ENCODE data around the gene CLN6. TPM values are rescaled to one million over a fixed set of nuclear protein-coding genes. Genes with fewer than 3 reads are reported as not detected.
"Not testable (repeated sequence)": the region's sequence is repeated elsewhere in the genome, so short reads cannot be mapped to it uniquely, and the experiment has no call there.

The CLN6 gene
- total RNA-seq, 1 donor from 2014 or later, result 43.0 TPM

DNA sequence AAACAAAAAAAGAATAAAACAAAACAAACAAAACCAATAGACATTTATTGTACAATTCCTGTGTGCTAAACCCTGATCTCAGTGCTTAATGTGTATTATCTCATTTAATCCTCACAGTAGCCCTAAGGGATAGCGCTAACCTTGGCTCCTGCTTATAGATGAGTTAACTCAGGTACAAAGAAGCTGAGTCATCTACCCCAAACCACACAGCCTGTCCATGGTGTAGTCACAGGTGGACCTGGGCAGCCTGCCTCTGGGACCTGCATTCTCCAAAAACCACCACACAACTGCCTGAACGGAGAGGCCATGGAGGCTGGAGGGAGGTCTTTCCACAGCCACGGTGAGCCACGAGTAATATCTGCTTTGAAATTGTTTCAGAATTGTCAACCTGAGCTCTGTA, 5.5 kb upstream of the CLN6 start:
- TF ChIP-seq, protein P1, sequence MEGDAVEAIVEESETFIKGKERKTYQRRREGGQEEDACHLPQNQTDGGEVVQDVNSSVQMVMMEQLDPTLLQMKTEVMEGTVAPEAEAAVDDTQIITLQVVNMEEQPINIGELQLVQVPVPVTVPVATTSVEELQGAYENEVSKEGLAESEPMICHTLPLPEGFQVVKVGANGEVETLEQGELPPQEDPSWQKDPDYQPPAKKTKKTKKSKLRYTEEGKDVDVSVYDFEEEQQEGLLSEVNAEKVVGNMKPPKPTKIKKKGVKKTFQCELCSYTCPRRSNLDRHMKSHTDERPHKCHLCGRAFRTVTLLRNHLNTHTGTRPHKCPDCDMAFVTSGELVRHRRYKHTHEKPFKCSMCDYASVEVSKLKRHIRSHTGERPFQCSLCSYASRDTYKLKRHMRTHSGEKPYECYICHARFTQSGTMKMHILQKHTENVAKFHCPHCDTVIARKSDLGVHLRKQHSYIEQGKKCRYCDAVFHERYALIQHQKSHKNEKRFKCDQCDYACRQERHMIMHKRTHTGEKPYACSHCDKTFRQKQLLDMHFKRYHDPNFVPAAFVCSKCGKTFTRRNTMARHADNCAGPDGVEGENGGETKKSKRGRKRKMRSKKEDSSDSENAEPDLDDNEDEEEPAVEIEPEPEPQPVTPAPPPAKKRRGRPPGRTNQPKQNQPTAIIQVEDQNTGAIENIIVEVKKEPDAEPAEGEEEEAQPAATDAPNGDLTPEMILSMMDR (conservative IDR thresholded peaks at IDR 0.05), result no peak
- Mint-ChIP-seq H3K4me1 (ENCODE audit: unreplicated experiment) (peaks cover 31% of the 10 kb centered on the region), H3K27me3 (peaks cover under 1% of the 10 kb centered on the region)

DNA sequence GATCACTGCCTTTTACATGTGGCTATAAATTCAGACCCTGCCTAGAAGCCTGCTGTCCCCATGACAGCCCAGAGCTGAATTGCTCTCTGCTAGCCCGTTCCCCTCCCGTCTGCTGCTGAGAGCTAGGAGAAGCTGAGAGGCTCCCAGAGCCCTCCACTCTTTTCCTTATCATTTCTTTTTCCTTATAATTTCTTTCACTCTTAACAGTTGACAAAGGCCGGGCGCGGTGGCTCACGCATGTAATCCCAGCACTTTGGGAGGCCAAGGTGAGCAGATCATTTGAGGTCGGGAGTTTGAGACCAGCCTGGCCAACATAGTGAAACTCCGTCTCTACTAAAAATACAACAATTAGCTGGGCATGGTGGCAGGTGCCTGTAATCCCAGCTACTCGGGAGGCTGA, 5.0 kb upstream of the CLN6 start:
- not testable (repeated sequence) for H3K4me3 Mint-ChIP-seq; H3K36me3 Mint-ChIP-seq; H3K27me3 Mint-ChIP-seq; H3K9me3 Mint-ChIP-seq; DNase-seq (ENCODE audit: extremely low spot score, unreplicated experiment)
- H3K27ac Mint-ChIP-seq, result peak overlapping the region; percentile 36
- peaks cover 35% of the 10 kb centered on the region for H3K4me1 Mint-ChIP-seq (ENCODE audit: unreplicated experiment)

More for the DNA sequence above, 5.5 kb upstream of the CLN6 start:
- H3K36me3 Mint-ChIP-seq, result no peaks in the 10 kb centered on the region
- DNase-seq (ENCODE audit: extremely low spot score, unreplicated experiment), result no peak
- H3K9me3 Mint-ChIP-seq, result peaks cover 5% of the 10 kb centered on the region
- no peak overlapping the region for H3K4me3 Mint-ChIP-seq
- H3K27ac Mint-ChIP-seq, result no peak overlapping the region

DNA sequence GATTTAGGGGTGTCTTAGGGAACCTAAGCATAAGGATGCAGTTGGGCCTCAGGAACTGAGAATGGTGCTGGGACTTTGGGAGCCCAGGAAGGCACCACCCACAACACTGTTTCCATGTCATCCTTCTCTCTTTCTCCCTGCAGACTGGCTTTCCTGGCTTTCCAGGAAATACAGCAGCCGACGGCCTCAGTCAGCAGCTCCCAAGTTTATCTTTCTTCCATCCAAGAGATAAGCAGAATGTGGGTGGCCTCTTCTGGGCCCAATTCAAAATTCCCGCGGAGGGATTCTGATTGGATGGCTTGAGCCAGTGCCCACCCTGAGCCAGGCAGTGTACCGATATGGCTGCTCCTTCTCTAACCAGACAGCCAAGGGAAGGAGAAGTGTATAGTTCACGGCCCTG, 4.5 kb upstream of the CLN6 start:
- Mint-ChIP-seq H3K9me3 (peaks cover 5% of the 10 kb centered on the region), H3K27me3 (peaks cover 4% of the 10 kb centered on the region), H3K4me1 (ENCODE audit: unreplicated experiment) (peaks cover 35% of the 10 kb centered on the region), H3K36me3 (no peaks in the 10 kb centered on the region), H3K4me3 (no peak overlapping the region), H3K27ac (no peak overlapping the region)
- TF ChIP-seq, protein P1 (conservative IDR thresholded peaks at IDR 0.05), result no peak
- DNase-seq (ENCODE audit: extremely low spot score, unreplicated experiment), result no peak

DNA sequence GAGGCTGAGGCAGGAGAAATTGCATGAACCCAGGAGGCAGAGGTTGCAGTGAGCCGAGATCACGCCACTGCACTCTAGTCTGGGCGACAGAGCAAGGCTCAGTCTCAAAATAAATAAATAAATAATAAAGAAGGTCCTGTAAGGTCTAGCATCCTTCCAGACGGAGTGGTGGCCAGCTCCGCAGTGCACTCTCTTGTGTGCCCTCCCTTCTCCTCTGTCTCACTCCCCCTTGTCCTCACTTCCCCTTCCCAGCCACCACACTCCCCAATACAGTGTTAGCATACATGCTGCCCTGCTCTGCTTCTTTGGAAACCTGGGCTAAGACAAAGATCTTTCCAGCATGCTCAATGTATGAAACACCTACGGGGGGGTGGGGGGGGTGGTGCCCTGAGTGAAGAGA, 3.4 kb upstream of the CLN6 start:
- H3K4me1 Mint-ChIP-seq (ENCODE audit: unreplicated experiment), result peaks cover 44% of the 10 kb centered on the region
- peaks cover 5% of the 10 kb centered on the region for H3K9me3 Mint-ChIP-seq
- H3K27ac Mint-ChIP-seq, result no peak overlapping the region
- DNase-seq (ENCODE audit: extremely low spot score, unreplicated experiment), result peak; percentile 31
- no peak overlapping the region for H3K4me3 Mint-ChIP-seq
- peaks cover 4% of the 10 kb centered on the region for H3K27me3 Mint-ChIP-seq
- no peaks in the 10 kb centered on the region for H3K36me3 Mint-ChIP-seq
- TF ChIP-seq, protein P1 (conservative IDR thresholded peaks at IDR 0.05), result no peak

DNA sequence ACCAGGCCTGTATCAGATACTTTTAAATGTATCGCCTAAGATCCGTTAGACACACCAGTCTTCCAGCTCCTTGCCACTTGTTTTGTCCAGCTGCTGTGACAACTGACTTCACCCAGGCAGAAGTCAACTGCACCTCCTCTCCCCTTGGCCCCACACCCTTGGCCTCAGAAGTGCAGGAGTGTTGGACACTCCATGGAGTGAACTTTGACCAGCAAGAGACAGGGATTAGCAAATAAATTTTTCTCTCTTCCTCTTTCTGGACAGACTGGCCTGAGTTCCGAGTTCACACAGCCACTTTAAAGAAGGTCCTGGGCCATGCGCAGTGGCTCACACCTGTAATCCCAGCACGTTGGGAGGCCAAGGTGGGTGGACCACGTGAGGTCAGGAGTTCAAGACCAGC, 2.9 kb upstream of the CLN6 start:
- DNase-seq (ENCODE audit: extremely low spot score, unreplicated experiment), result peak; percentile 37
- peaks cover 4% of the 10 kb centered on the region for H3K27me3 Mint-ChIP-seq
- TF ChIP-seq, protein P1 (conservative IDR thresholded peaks at IDR 0.05), result no peak
- H3K36me3 Mint-ChIP-seq, result no peaks in the 10 kb centered on the region
- peak overlapping the region; percentile 29 for H3K4me3 Mint-ChIP-seq
- peaks cover 48% of the 10 kb centered on the region for H3K4me1 Mint-ChIP-seq (ENCODE audit: unreplicated experiment)
- H3K9me3 Mint-ChIP-seq, result peaks cover 5% of the 10 kb centered on the region
- no peak overlapping the region for H3K27ac Mint-ChIP-seq

DNA sequence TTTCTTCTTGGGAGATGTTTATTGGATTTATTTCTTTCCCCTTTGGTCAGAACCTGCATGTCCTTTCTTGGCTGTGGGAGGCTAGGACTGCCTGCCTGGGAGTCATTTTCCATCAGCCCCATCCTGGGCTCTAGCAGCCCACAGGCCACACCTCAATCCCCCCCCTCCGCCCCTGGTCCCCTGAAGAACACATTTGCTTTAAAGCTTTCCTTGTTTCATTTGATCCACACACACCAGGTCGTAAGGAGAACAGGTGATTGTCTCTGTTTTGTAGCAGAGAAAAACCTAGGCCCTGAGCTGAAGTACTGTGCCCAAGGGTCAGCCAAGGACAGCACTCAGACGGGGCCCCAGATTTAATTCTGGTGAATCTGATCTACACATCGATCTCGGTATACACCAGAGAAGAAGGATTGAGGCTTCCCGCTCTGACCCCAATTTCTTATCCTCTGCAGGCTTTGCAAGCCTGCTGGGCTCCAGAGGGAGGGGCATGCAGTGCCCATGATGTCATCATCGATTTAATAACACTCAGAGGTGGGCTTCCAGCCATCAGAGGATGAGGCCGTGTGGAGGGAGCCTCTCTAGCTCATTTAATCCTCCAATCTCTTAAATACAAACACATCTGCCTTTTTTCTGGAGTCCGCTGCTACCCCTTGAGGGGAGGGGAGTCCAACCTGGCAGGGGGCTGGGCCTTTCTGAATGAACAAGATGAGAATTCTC, 1.7 kb upstream of the CLN6 start:
- Mint-ChIP-seq H3K36me3 (no peaks in the 10 kb centered on the region), H3K27me3 (peaks cover 4% of the 10 kb centered on the region), H3K4me1 (ENCODE audit: unreplicated experiment) (peaks cover 52% of the 10 kb centered on the region), H3K27ac (peak overlapping the region; percentile 66), H3K4me3 (peak overlapping the region; percentile 82), H3K9me3 (peaks cover 2% of the 10 kb centered on the region)
- TF ChIP-seq, protein P1 (conservative IDR thresholded peaks at IDR 0.05), result no peak
- DNase-seq (ENCODE audit: extremely low spot score, unreplicated experiment), result peak; percentile 61
